ENCODE results near the gene MVP.
"Not testable (repeated sequence)": the region's sequence is repeated elsewhere in the genome, so short reads cannot be mapped to it uniquely, and the experiment has no call there.

MVP gene

DNA sequence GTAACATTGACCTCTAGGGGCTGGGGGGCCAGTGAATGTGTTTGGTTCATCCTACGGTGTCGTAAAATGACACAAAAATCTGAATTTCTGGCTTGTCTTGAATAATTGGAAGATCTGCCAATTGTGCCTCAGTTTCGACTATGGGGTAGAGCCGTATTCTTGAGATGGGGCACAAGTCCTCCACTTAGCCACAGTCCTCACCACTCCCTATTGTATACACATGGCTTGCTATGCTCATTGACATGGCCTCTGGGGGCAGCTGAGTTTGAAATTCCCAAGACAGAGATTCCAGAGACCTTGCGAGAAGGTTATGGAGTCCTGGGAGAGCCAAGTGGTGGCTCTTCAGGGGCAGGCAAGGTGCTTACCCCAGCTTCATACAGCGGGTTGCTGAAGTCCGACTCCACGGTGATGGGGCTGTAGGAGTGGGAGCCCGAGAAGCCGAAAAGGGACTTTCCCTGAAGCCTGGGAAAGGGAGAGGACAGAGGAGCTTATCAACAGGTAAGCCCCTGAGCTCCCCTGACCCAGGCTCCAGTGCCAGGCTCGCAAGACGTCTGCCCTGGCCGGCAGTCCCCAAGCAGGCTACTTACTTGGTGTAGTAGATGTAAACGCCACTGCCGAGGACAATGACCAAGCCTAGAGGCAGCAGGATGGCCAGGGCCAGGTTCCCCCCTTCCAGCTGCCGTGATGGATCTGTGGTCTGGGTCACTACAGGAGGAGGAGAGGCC, 51.7 kb downstream of the MVP start:
- DNase-seq (ENCODE audit: low spot score) = no peak

DNA sequence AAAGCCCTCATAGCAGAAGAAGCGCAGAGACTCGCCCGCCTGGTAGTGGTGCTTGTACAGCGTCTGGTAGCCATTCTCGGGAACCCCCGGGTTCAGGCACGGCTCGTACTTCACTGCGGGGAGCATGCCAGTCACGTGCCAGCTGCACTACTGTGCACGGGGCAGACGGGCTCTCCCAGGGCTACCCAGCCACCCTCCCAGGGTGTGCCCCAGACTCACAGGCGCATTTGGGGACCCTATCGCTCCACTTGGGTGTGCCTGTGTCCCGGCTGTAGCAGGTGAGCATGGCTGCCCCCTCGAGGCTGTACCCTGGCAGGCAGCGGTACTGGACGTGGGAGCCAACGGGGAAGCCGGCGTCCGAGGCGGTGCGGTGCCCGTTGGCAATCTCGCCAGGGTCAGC, 53.1 kb downstream of the MVP start:
- DNase-seq (ENCODE audit: low spot score) = no peak

DNA sequence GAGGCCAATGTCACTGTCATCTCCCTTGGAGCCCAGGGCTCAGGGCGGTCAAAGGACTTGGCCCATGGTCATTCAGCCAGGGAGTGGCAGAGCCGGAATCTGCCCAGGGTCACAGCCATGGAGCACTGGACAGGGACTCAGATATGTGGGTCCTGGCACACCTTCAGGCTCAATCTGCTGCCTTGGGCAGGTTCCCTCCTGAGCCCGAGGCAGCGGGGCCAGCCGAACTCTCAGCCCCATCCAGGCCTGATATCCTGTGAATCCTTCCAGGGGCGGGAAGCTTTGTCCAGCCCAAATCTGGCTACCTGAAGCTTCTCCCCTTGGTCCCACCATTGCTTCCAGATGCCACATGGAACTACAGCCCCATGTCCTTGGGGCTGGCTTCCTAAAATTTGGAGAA, 54.9 kb downstream of the MVP start:
- DNase-seq (ENCODE audit: low spot score) = no peak

DNA sequence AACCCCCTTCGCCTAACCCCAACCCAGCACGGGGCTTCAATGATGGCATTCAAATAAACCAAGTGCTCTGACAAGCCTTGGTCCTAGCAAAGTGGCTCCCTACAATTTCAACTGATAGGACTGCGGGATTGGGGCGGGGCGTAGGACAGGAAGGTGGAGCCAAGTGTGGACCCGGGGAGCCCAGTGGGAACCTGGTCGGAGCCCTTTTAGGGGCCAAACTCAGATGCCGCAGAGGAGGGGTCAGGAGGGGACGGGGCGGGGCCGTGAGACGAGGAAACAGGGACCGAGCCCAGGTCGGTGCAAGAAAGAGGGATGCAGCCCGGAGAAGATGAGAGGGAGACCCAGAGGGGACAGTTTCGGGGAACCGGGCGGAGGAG, 55.9 kb downstream of the MVP start:
- no peak for DNase-seq (ENCODE audit: low spot score)

DNA sequence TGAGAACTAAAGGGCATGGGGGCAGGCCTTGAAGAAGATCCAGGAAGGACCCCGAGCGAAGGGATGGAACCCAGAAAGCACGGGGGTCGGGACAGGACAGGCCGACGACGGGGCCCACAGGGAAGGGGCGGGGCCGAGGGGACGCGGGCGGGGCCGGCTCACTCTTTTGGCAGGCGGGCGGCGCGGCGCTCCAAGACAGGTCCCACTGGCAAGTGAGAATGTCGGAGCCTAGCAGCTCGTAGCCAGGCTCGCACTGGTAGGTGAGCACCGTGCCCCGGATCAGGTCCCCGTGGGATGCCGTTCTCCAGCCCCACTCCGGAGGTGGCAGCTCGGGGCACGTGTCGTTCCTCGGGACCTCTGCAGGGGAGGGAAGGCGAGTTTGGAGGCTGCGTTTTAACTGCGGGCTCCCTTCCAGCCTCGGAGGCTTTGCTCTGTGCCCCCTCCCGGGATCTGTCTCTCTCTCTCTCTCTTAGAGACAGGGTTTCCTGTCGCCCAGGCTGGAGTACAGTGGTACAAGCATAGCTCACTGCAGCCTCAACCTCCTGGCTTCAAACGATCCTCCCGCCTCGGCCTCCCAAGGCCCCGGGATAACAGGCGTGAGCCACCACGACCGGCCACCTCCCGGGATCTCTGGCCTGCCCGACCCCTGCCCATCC, 56.5 kb downstream of the MVP start:
- no peak for DNase-seq (ENCODE audit: low spot score)

DNA sequence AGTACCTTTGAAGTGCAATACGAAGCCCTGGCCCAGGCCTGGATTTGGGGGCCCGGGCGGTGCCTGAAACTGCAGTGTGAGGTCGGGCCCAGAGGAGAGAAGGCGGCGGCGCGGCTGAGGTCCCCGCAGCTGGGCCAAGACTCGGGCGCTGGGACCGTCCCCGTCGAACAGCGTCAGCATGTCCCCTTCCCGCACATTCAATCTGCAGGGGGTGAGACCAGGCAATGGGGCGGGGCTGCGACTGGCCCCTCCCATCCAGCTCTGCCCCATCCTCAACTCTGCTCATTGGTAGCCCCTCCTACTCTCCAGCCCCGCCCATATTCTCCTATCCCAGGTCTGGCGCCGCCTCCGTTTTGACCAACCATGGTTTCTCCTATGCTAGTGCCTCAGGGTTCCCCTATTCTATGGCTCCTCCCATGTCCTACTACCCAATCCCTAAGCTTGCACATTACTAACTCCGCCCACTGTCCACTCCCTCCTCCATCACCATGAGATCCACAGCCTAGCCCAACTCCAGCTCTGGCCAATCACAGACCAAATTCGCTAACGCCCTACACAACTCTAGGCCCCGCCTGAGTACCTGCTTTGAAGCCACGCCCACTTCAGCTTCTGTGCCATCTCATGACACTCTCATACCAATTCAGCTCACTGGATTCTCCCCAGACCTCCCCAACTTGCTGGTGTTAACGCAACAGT, 57.2 kb downstream of the MVP start:
- DNase-seq (ENCODE audit: low spot score) = peak; percentile 22

DNA sequence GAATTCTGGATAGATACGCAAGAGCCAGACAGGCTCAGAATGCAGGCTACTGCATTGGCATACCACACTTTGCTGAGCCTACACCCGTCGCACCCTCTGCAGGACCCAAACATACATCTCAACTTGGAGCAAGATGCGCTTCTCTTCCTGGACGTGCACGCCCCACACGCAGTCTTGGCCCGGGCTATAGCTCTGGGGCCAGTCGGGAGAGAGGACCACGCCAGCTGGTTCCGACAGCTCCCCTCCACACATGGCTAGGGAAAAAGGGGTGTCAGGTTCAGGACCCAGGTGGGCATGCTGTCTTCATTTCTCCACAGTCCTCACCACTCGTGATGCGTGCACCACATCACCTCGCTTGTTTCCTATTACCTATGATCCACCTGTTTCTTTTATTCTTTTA, 57.9 kb downstream of the MVP start:
- DNase-seq (ENCODE audit: low spot score) = no peak

DNA sequence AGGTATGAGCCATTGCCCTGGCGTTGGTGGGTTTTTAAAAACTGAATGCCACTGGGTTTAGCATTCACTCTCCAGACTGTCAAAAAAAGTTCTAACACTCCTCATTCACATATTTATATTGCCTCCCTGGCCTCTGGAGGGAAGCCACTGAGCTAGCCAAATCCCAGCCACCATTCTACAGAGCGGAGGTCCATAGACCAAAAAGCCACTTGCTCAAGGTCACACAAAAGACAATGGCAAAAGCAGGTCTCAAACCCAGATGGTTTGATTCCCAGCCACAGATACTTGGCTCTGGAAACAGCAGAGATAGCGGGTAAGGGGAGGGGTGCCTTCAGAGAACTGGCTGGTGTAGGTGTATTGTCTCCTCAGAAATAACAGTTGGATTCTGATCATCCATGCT, 60.8 kb downstream of the MVP start:
- DNase-seq (ENCODE audit: low spot score) = no peak

DNA sequence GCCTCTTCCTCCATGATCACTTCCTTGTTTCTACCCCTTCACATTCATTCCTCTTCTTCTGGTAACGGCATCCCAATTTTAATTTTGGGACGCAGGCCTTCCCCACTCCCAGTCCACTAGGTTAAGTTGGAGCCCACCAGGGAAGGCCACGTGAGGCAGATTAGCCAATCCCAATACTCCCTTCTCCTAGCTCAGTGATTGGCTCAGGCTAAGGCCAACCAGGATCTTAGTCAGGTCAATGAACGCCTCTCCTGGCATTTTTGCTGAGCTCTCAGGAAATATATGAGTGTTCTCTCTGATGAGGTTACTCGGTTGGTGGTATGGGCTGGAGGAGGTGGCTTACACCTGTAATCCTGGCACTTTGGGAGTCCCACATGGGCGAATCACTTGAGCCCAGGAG, 63.7 kb downstream of the MVP start:
- DNase-seq (ENCODE audit: low spot score) = no peak

DNA sequence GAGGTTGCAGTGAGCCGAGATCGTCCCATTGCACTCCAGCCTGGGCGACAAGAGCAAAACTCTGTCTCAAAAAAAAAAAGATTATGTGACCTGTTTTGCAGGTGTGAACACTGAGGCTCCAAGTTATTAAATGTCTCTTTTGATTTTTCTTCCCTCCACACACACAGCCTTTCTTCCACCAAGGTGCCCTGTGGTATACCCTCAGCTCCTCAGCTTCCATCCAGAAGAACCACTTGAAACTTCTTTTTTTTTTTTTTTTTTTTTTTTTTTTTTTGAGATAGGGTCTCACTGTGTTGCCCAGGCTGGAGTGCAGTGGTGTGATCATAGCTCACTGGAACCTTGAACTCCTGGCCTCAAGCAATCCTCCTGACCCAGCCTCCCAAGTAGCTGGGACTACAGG, 69.1 kb downstream of the MVP start:
- not testable (repeated sequence) for DNase-seq (ENCODE audit: low spot score)

DNA sequence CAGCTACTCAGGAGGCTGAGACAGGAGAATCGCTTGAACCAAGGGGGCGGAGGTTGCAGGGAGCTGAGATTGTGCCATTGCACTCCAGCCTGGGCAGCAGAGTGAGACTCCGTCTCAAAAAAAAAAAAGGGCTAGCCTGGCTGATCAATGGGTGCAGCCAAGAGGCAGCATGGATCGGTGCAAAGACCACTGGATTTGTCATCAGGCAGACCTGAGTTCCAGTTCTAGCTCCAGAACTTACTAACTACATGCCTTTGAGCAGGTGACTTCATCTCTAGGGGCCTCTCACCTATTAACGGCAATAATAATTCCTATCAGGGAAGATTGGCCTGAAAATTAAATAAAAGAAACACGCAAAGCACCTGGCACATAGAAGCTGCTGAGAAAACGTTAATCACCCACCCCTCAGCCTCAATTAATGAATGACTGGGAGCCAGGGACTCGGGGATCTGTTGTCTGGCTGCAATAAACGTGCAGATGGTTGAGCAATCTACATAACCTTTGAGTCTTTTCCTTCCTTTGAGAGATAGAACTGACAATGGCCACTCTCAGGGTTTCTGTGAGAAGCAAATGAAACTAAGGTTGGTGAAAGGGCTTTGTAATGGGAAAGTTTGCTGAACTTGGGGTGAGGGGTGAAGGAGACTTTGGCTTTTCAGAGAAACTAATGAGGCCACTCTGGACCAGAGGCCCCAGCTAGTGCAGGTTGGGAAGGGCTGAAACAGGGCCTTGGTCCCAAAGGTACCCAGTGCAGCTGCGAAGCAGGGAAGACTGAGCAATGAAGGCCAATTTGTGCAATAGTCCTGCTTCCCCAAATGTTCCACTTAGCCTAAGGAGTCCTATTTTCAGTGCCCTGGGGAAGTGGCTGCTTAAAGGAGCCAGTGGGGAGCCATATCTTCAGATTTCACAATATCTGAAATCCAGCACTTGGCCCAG, 71.5 kb downstream of the MVP start:
- no peak for DNase-seq (ENCODE audit: low spot score)

DNA sequence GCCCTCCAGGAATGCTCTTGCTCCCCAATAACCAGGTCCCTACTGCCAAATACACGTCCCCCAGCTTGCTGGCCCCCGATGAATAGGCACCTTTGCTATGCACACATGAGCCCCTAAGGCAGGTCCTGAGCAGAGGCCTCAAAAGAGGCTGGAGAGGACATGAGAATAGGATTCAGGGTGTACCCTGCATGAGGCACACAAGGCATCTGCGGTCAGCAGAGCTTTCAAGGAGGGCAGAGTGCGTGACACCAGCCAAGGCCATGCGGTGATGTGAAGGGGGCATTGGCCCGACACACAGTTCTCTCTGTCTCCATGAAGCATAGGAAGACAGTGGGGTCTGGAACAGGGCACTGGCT, 72.2 kb downstream of the MVP start:
- DNase-seq (ENCODE audit: low spot score) = no peak

DNA sequence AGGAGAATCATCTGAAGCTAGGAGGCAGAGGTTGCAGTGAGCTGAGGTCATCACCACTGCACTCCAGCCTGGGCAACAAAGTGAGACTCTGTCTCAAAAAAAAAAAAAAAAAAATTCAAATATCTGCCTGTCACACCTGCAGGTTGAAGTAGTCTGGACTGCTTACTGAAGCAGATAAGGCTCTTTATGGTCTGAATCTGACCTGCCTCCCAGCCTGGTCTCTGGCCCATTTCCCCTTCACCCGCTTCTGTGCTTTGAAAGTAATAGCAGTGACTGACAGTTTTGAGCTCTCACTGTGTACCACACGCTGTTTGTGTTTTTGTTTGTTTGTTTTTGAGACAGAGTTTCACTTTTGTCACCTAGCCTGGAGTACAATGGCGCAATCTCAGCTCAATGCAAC, 73.3 kb downstream of the MVP start:
- DNase-seq (ENCODE audit: low spot score) = no peak

DNA sequence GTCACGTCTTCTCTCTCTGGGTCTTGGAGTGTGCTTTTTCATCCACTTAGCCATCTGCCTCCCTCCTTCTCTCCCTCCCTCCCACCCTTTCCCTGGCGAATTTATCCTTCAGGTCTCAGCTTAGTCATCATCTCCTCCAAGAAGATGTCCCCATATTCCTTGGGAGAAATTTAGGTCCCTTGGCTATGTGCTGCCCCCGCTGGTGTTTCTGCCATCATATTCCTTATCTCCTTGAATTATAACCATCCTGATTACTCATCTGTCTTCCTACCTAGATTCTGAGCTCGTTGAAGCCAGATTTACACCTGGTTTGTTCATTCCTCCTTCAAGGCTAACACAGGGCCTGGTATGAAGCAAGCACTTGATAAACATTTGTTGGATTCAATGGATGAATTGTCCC, 74.1 kb downstream of the MVP start:
- DNase-seq (ENCODE audit: low spot score) = no peak

DNA sequence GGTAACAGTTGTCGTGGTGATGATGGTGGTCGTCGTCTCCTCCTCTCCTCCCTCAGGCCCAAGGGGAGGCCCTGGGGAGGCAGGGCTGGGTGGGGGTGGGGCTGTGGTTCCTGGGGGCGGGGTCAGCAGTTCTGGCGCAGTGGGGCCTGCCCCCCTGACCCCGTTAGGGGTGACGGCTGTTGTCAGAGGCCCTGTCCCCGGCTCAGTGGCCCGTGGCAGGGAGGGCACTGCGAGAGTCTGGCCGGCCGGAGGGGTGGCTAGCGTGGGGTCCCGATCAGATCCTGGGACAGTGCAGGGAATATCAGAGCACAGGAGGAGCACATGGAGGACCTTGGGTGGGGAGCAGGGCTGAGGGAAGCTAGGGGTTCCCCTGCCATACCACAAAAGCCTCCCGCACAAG, 76.6 kb downstream of the MVP start:
- no peak for DNase-seq (ENCODE audit: low spot score)

DNA sequence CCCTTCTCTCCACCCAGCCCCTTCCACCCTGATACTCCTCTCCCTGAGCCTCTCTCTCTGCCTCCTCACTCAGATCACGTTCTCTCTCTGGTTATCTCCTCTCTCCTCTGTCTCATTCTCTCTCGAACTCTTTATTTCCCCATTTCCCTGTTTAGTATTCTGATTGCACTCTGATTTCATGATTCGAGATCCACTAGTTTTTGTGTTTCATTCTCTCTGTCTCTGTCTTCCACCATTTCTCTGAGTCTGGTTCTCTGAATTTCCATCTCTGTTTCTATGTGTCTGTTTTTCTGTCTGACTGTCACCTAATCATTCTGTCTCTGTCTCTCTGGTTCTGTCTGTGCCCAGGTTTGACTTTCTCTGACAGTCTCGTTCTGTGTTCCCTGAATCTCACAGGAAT, 77.1 kb downstream of the MVP start:
- DNase-seq (ENCODE audit: low spot score) = no peak
